ENCODE measurements around the gene LSM2. TPM values are rescaled to one million over a fixed set of nuclear protein-coding genes. Genes with fewer than 3 reads are reported as not detected.
"Not testable (repeated sequence)": the region's sequence is repeated elsewhere in the genome, so short reads cannot be mapped to it uniquely, and the experiment has no call there.

The LSM2 gene
- polyA plus RNA-seq, 2 donors, result 25.6 to 42.9 TPM

DNA sequence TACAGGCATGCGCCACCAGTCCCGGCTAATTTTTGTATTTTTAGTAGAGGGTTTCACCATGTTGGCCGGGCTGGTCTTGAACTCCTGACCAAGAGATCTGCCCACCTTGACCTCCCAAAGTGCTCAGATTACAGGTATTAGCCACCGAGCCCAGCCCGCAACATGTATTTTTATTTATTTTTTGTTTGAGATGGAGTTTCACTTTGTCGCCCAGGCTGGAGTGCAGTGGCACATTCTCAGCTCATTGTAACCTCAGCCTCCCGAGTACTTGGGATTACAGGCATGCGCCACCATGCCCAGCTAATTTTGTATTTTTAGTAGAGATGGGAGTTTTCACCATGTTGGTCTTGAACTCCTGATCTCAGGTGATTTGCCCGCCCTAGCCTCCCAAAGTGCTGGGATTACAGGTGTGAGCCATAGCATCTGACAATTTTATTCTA, 31.4 kb upstream of the LSM2 start:
- H3K36me3 ChIP-seq (ENCODE audit: control insufficient read depth in 2 of 2, insufficient read depth in 2 of 2, low read length in 1 of 2), result peaks cover 0 to 14% of the 10 kb centered on the region in 2 donors
- H3K27ac ChIP-seq (ENCODE audit: low read depth in 2 of 2, low read length in 1 of 2); H3K4me1 ChIP-seq (ENCODE audit: control insufficient read depth in 2 of 2, insufficient read depth in 2 of 2, low read length in 1 of 2); H3K27me3 ChIP-seq (ENCODE audit: control insufficient read depth in 1 of 2, insufficient read depth in 2 of 2, low read length in 2 of 2); H3K9me3 ChIP-seq (ENCODE audit: control insufficient read depth in 2 of 2, insufficient read depth in 1 of 2, low read depth in 1 of 2, low read length in 1 of 2); H3K4me3 ChIP-seq (ENCODE audit: low read depth in 1 of 2, low read length in 2 of 2): not testable (repeated sequence)
- 73 to 80% methylated on average over 9 of the region's 9 CpGs for whole genome bisulfite sequencing, 2 donors

GRCh38 chr6:31837369-31838113, 30.8 kb upstream of the LSM2 start:
- Histone ChIP-seq H3K4me3 (ENCODE audit: low read depth in 1 of 2, low read length in 2 of 2) (peak overlapping the region in 1 of 2 donors; percentile 68), H3K27ac (ENCODE audit: low read depth in 2 of 2, low read length in 1 of 2) (peak overlapping the region in 1 of 2 donors; percentile 38), H3K36me3 (ENCODE audit: control insufficient read depth in 2 of 2, insufficient read depth in 2 of 2, low read length in 1 of 2) (peaks cover 0 to 14% of the 10 kb centered on the region in 2 donors), H3K9me3 (ENCODE audit: control insufficient read depth in 2 of 2, insufficient read depth in 1 of 2, low read depth in 1 of 2, low read length in 1 of 2) (no peaks in the 10 kb centered on the region), H3K4me1 (ENCODE audit: control insufficient read depth in 2 of 2, insufficient read depth in 2 of 2, low read length in 1 of 2) (peaks cover 0 to 7% of the 10 kb centered on the region in 2 donors), H3K27me3 (ENCODE audit: control insufficient read depth in 1 of 2, insufficient read depth in 2 of 2, low read length in 2 of 2) (no peaks in the 10 kb centered on the region)
- WGBS, 2 donors, result 21 to 26% methylated on average over 1 of the region's 1 CpG

- H3K9me3 ChIP-seq (ENCODE audit: control insufficient read depth in 2 of 2, insufficient read depth in 1 of 2, low read depth in 1 of 2, low read length in 1 of 2), result no peaks in the 10 kb centered on the region
- peak overlapping the region; percentile 33 to 68 for H3K4me3 ChIP-seq (ENCODE audit: low read depth in 1 of 2, low read length in 2 of 2)
- peaks cover 0 to 14% of the 10 kb centered on the region in 2 donors for H3K36me3 ChIP-seq (ENCODE audit: control insufficient read depth in 2 of 2, insufficient read depth in 2 of 2, low read length in 1 of 2)
- peaks cover 0 to 7% of the 10 kb centered on the region in 2 donors for H3K4me1 ChIP-seq (ENCODE audit: control insufficient read depth in 2 of 2, insufficient read depth in 2 of 2, low read length in 1 of 2)
- 9 to 14% methylated on average over 12 of the region's 12 CpGs for WGBS, 2 donors
- peak overlapping the region; percentile 26 to 91 for H3K27ac ChIP-seq (ENCODE audit: low read depth in 2 of 2, low read length in 1 of 2)
- no peaks in the 10 kb centered on the region for H3K27me3 ChIP-seq (ENCODE audit: control insufficient read depth in 1 of 2, insufficient read depth in 2 of 2, low read length in 2 of 2)
These were observed 30.0 kb upstream of the LSM2 start for GRCh38 chr6:31836474-31837368.

DNA sequence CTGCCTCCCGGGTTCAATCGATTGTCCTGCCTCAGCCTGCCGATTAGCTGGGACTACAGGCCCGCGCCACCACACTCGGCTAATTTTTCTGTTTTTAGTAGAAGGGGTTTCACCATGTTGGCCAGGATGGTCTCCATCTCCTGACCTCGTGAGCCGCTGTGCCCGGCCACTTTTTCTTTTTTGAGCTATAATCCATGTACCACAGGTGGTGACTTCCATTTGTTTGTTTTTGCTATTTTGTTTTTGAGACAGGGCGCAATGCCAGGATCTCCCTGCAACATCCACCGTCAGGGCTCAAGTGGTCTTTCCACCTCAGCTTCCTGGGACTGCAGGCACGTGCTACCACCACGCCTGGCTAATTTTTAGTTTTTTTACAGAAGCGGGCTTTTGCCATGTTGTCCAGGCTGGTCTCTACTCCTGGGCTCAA, 29.3 kb upstream of the LSM2 start:
- H3K4me3 ChIP-seq (ENCODE audit: low read depth in 1 of 2, low read length in 2 of 2), result peak overlapping the region; percentile 33 to 68
- 9% methylated on average over 14 of the region's 14 CpGs for WGBS, 2 donors
- H3K36me3 ChIP-seq (ENCODE audit: control insufficient read depth in 2 of 2, insufficient read depth in 2 of 2, low read length in 1 of 2), result peaks cover 0 to 14% of the 10 kb centered on the region in 2 donors
- H3K4me1 ChIP-seq (ENCODE audit: control insufficient read depth in 2 of 2, insufficient read depth in 2 of 2, low read length in 1 of 2), result peaks cover 0 to 10% of the 10 kb centered on the region in 2 donors
- no peaks in the 10 kb centered on the region for H3K9me3 ChIP-seq (ENCODE audit: control insufficient read depth in 2 of 2, insufficient read depth in 1 of 2, low read depth in 1 of 2, low read length in 1 of 2)
- H3K27me3 ChIP-seq (ENCODE audit: control insufficient read depth in 1 of 2, insufficient read depth in 2 of 2, low read length in 2 of 2), result no peaks in the 10 kb centered on the region
- peak overlapping the region; percentile 26 to 91 for H3K27ac ChIP-seq (ENCODE audit: low read depth in 2 of 2, low read length in 1 of 2)

DNA sequence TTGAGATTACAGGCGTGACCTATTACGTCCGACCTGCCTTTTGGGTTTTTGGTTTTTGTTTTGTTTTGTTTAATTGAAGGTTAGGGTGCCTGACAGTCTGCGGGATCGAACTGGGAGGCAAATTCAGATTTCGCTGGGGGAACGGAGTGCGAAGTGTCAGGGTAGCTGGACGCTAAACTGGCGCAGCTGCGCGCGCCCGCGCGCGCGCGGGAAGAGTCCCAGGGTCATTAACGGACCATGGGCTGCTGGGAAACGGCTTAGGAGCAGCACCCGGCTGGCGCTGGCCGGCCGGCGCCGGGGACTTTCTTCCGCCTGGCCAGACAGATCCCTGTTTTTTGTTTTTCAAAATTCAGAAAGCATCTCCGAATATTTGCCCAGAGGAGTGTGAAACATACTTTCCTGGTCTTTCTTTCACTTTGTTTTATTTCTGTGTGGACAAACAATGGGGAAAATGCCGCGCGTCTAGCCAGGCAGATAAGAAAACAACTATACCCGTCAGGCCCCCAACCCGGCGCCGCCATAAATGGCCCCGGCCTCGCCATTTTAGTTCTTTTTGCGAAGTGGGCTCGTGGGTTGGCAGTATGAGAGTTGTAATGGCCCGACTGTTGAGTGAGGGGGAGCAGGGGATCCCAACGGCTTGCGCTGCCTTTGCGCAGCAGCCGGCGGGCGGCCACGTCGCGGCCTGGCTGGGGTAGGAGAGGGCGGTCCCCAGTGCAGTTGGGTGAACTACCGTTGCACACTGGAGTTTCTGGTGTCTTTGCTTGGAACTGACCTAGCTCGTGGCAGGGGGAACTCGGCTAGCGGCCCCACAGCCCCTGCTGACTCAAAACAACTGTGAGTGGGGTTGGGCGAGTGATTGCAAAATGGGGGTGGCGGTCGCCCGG, 27.8 kb upstream of the LSM2 start:
- Histone ChIP-seq H3K27ac (ENCODE audit: low read depth in 2 of 2, low read length in 1 of 2) (peak overlapping the region; percentile 91 to 97), H3K36me3 (ENCODE audit: control insufficient read depth in 2 of 2, insufficient read depth in 2 of 2, low read length in 1 of 2) (peaks cover 0 to 14% of the 10 kb centered on the region in 2 donors), H3K9me3 (ENCODE audit: control insufficient read depth in 2 of 2, insufficient read depth in 1 of 2, low read depth in 1 of 2, low read length in 1 of 2) (no peaks in the 10 kb centered on the region), H3K27me3 (ENCODE audit: control insufficient read depth in 1 of 2, insufficient read depth in 2 of 2, low read length in 2 of 2) (no peaks in the 10 kb centered on the region), H3K4me3 (ENCODE audit: low read depth in 1 of 2, low read length in 2 of 2) (peak overlapping the region; percentile 68 to 97), H3K4me1 (ENCODE audit: control insufficient read depth in 2 of 2, insufficient read depth in 2 of 2, low read length in 1 of 2) (peaks cover 0 to 10% of the 10 kb centered on the region in 2 donors)
- WGBS, 2 donors, result 0 to 1% methylated on average over 59 of the region's 59 CpGs

DNA sequence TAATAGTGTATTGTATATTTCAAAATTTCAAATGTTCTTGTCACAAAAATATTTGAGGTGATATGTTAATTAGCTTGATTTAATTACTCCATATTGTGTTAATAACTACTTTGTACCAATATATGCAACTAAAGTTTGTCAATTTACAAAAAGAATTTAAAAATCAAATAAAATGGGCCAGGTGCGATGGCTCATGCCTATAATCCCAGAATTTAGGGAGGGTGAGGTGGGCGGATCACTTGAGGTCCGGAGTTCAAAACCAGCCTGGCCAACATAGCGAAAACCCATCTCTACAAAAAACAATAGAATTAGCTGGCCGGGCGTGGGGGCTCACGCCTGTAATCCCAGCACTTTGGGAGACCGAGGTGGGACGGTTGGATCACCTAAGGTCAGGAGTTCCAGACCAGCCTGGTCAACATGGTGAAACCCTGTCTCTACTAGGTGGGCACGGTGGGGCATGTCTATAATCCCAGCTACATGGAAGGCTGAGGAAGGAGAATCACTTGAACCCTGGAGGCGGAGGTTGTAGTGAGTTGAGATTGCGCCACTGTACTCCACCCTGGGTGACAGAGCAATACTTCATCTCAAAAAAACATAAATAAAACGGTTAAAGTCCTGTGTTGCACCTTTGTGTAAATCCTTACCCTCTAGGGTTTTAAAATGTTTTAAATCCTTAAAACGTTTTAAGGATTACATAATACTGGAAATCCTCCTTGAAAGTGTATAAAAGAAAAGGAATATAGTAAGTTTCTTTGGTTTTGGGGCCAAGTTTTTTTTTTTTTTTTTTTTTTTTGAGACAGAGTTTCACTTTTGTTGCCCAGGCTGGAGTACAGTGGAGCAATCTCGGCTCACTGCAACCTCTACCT, 24.8 kb upstream of the LSM2 start:
- peak overlapping the region; percentile 66 to 70 for H3K27ac ChIP-seq (ENCODE audit: low read depth in 2 of 2, low read length in 1 of 2)
- peaks cover 0 to 7% of the 10 kb centered on the region in 2 donors for H3K4me1 ChIP-seq (ENCODE audit: control insufficient read depth in 2 of 2, insufficient read depth in 2 of 2, low read length in 1 of 2)
- peak overlapping the region in 1 of 2 donors; percentile 89 for H3K4me3 ChIP-seq (ENCODE audit: low read depth in 1 of 2, low read length in 2 of 2)
- H3K27me3 ChIP-seq (ENCODE audit: control insufficient read depth in 1 of 2, insufficient read depth in 2 of 2, low read length in 2 of 2), result no peaks in the 10 kb centered on the region
- no peaks in the 10 kb centered on the region for H3K36me3 ChIP-seq (ENCODE audit: control insufficient read depth in 2 of 2, insufficient read depth in 2 of 2, low read length in 1 of 2)
- 52 to 55% methylated on average over 15 of the region's 15 CpGs for WGBS, 2 donors
- H3K9me3 ChIP-seq (ENCODE audit: control insufficient read depth in 2 of 2, insufficient read depth in 1 of 2, low read depth in 1 of 2, low read length in 1 of 2), result no peaks in the 10 kb centered on the region

- WGBS, 2 donors, result 27 to 28% methylated on average over 6 of the region's 6 CpGs
- Histone ChIP-seq H3K27me3 (ENCODE audit: control insufficient read depth in 1 of 2, insufficient read depth in 2 of 2, low read length in 2 of 2) (no peaks in the 10 kb centered on the region), H3K36me3 (ENCODE audit: control insufficient read depth in 2 of 2, insufficient read depth in 2 of 2, low read length in 1 of 2) (no peaks in the 10 kb centered on the region), H3K4me3 (ENCODE audit: low read depth in 1 of 2, low read length in 2 of 2) (peak overlapping the region; percentile 53 to 89), H3K27ac (ENCODE audit: low read depth in 2 of 2, low read length in 1 of 2) (peak overlapping the region; percentile 43 to 89), H3K9me3 (ENCODE audit: control insufficient read depth in 2 of 2, insufficient read depth in 1 of 2, low read depth in 1 of 2, low read length in 1 of 2) (no peaks in the 10 kb centered on the region), H3K4me1 (ENCODE audit: control insufficient read depth in 2 of 2, insufficient read depth in 2 of 2, low read length in 1 of 2) (peaks cover 0 to 5% of the 10 kb centered on the region in 2 donors)
These were observed 24.1 kb upstream of the LSM2 start for GRCh38 chr6:31830886-31831335.

DNA sequence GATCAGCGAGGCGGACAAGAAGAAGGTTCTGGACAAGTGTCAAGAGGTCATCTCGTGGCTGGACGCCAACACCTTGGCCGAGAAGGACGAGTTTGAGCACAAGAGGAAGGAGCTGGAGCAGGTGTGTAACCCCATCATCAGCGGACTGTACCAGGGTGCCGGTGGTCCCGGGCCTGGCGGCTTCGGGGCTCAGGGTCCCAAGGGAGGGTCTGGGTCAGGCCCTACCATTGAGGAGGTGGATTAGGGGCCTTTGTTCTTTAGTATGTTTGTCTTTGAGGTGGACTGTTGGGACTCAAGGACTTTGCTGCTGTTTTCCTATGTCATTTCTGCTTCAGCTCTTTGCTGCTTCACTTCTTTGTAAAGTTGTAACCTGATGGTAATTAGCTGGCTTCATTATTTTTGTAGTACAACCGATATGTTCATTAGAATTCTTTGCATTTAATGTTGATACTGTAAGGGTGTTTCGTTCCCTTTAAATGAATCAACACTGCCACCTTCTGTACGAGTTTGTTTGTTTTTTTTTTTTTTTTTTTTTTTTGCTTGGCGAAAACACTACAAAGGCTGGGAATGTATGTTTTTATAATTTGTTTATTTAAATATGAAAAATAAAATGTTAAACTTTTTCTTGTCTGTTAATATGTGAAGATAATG, 23.0 kb upstream of the LSM2 start:
- no peaks in the 10 kb centered on the region for H3K9me3 ChIP-seq (ENCODE audit: control insufficient read depth in 2 of 2, insufficient read depth in 1 of 2, low read depth in 1 of 2, low read length in 1 of 2)
- H3K27ac ChIP-seq (ENCODE audit: low read depth in 2 of 2, low read length in 1 of 2), result peak overlapping the region; percentile 8 to 65
- peak overlapping the region; percentile 56 to 89 for H3K4me3 ChIP-seq (ENCODE audit: low read depth in 1 of 2, low read length in 2 of 2)
- 0 to 2% methylated on average over 12 to 15 of the region's 15 CpGs for WGBS, 2 donors
- H3K36me3 ChIP-seq (ENCODE audit: control insufficient read depth in 2 of 2, insufficient read depth in 2 of 2, low read length in 1 of 2), result no peaks in the 10 kb centered on the region
- no peaks in the 10 kb centered on the region for H3K27me3 ChIP-seq (ENCODE audit: control insufficient read depth in 1 of 2, insufficient read depth in 2 of 2, low read length in 2 of 2)
- H3K4me1 ChIP-seq (ENCODE audit: control insufficient read depth in 2 of 2, insufficient read depth in 2 of 2, low read length in 1 of 2), result peaks cover 0 to 5% of the 10 kb centered on the region in 2 donors
